IMR-90 (cell line): ENCODE data around the gene PAXX. TPM values are rescaled to one million over a fixed set of nuclear protein-coding genes. Genes with fewer than 3 reads are reported as not detected.

ENCODE experiments used
- ATAC-seq: fragments of 200-7000 bp; cut with Tn5 transposase; 2 replicates; pipeline ENCODE4 v1.9.1; 2020; ENCODE audit warnings: low read depth, mild to moderate bottlenecking, moderate library complexity
- BruUV-seq: library from RNA; stranded (reverse); fragments of 400-500 nt; replicated peaks from 2 replicates; lab custom pipeline; 2021; lab: Mats Ljungman, UMichigan
- CTCF ChIA-PET: fragments of 300-600 bp; formaldehyde crosslinking; extraction: SDS; loops from one replicate; lab custom pipeline; 2021; ENCODE audit warnings: antibody characterized with exemption; lab: Yijun Ruan, JAX
- POLR2A ChIA-PET: fragments of 300-600 bp; sonication (Branson Sonifier 250); formaldehyde crosslinking; loops from one replicate; lab custom pipeline; 2022; ENCODE audit warnings: antibody characterized with exemption; ENCODE audit not compliant: unreplicated experiment; lab: Charles Lee
- DNase-seq: peaks from one replicate; pipeline ENCODE4 v3.0.0; 2013
- H2AFZ ChIP-seq: replicated peaks from 2 replicates; pipeline ENCODE3; 2013; ENCODE audit warnings: low read length, mild to moderate bottlenecking; ENCODE audit not compliant: poor library complexity
- H2AK5ac ChIP-seq: 2 replicates; pipeline ENCODE4 v1.6.1; 2013; ENCODE audit warnings: low read depth, low read length, inconsistent platforms
- H2AK9ac ChIP-seq: replicated peaks from 2 replicates; pipeline ENCODE3; 2013; ENCODE audit warnings: mild to moderate bottlenecking, low read depth, low read length, moderate library complexity; ENCODE audit not compliant: poor library complexity
- H2BK120ac ChIP-seq: 2 replicates; pipeline ENCODE4 v1.6.1; 2013; ENCODE audit warnings: low read depth, low read length, inconsistent platforms
- H2BK15ac ChIP-seq: 3 replicates; pipeline ENCODE4 v1.6.1; 2013; ENCODE audit warnings: low read depth, low read length, inconsistent platforms
- H2BK20ac ChIP-seq: 2 replicates; pipeline ENCODE4 v1.6.1; 2013; ENCODE audit warnings: low read depth, mild to moderate bottlenecking, inconsistent platforms, low read length, moderate library complexity
- H2BK5ac ChIP-seq: 2 replicates; pipeline ENCODE4 v1.6.1; 2013; ENCODE audit warnings: mild to moderate bottlenecking, low read depth, low read length, inconsistent platforms; ENCODE audit not compliant: poor library complexity, severe bottlenecking
- H3K14ac ChIP-seq: replicated peaks from 2 replicates; pipeline ENCODE4 v1.6.1; 2013; ENCODE audit warnings: low read depth, low read length, inconsistent platforms
- H3K18ac ChIP-seq: 2 replicates; pipeline ENCODE4 v1.6.1; 2013; ENCODE audit warnings: low read depth, low read length, control low read depth
- H3K23ac ChIP-seq: 2 replicates; pipeline ENCODE4 v1.6.1; 2013; ENCODE audit warnings: low read depth, low read length, inconsistent platforms
- H3K27ac ChIP-seq: 2 replicates; pipeline ENCODE4 v1.5.1; 2013; ENCODE audit warnings: mild to moderate bottlenecking, control low read depth, low read length; ENCODE audit not compliant: insufficient read depth
- H3K27me3 ChIP-seq: 2 replicates; pipeline ENCODE4 v1.6.1; 2013; ENCODE audit warnings: low read length; ENCODE audit not compliant: control insufficient read depth, insufficient read depth
- H3K36me3 ChIP-seq: 2 replicates; pipeline ENCODE4 v1.6.1; 2013; ENCODE audit warnings: low read length, mixed read lengths; ENCODE audit not compliant: control insufficient read depth, insufficient read depth
- H3K4ac ChIP-seq: 2 replicates; pipeline ENCODE4 v1.6.1; 2013; ENCODE audit warnings: low read depth, low read length, inconsistent platforms
- H3K4me1 ChIP-seq: 2 replicates; pipeline ENCODE4 v1.6.1; 2013; ENCODE audit warnings: low read length, mixed read lengths; ENCODE audit not compliant: control insufficient read depth, insufficient read depth
- H3K4me2 ChIP-seq: 2 replicates; pipeline ENCODE4 v1.6.1; 2013; ENCODE audit warnings: low read depth, mild to moderate bottlenecking, control low read depth, low read length, moderate library complexity
- H3K4me3 ChIP-seq: 2 replicates; pipeline ENCODE4 v1.5.1; 2013; ENCODE audit warnings: low read depth, mild to moderate bottlenecking, control low read depth, low read length, moderate library complexity; ENCODE audit not compliant: insufficient read depth
- H3K56ac ChIP-seq: 2 replicates; pipeline ENCODE4 v1.6.1; 2013; ENCODE audit warnings: low read length, inconsistent platforms; ENCODE audit not compliant: insufficient read depth; ENCODE audit errors: extremely low read depth
- H3K79me1 ChIP-seq, 2 experiments: 2 replicates each; pipeline ENCODE4 v1.6.1; 2013; ENCODE audit warnings: low read length in 2 of 2, inconsistent platforms in 1 of 2, low read depth in 1 of 2
- H3K9ac ChIP-seq: 2 replicates; pipeline ENCODE4 v1.6.1; 2013; ENCODE audit warnings: low read depth, low read length, control low read depth
- H3K9me1 ChIP-seq: 2 replicates; pipeline ENCODE4 v1.6.1; 2013; ENCODE audit warnings: low read length, inconsistent platforms; ENCODE audit not compliant: insufficient read depth
- H3K9me3 ChIP-seq: 2 replicates; pipeline ENCODE4 v1.6.1; 2013; ENCODE audit warnings: low read length; ENCODE audit not compliant: control insufficient read depth, insufficient read depth
- H4K20me1 ChIP-seq: 2 replicates; pipeline ENCODE4 v1.6.1; 2013; ENCODE audit warnings: low read length, inconsistent platforms; ENCODE audit not compliant: insufficient read depth
- H4K5ac ChIP-seq: 2 replicates; pipeline ENCODE4 v1.6.1; 2013; ENCODE audit warnings: mild to moderate bottlenecking, low read depth, low read length, control low read depth
- H4K8ac ChIP-seq, 2 experiments: 2 replicates each; pipeline ENCODE4 v1.6.1; 2013; ENCODE audit warnings: low read depth in 2 of 2, low read length in 2 of 2, control low read depth in 1 of 2, inconsistent platforms in 1 of 2
- H4K91ac ChIP-seq: 2 replicates; pipeline ENCODE4 v1.6.1; 2013; ENCODE audit warnings: low read depth, low read length, inconsistent platforms; ENCODE audit not compliant: insufficient read depth
- BHLHE40 ChIP-seq: fragments of 150-350 bp; IDR thresholded peaks from 2 replicates; pipeline ENCODE4 v1.6.1; 2016; ENCODE audit warnings: mild to moderate bottlenecking, low read depth, low read length
- FOS ChIP-seq: fragments of 150-350 bp; IDR thresholded peaks from 2 replicates; pipeline ENCODE4 v1.6.1; 2016; ENCODE audit warnings: low read depth, low read length
- MAFK ChIP-seq: IDR thresholded peaks from 2 replicates; pipeline ENCODE4 v1.6.1; 2012; ENCODE audit warnings: low read depth, low read length, improper control_type of control experiment
- NFE2L2 ChIP-seq: fragments of 150-350 bp; IDR thresholded peaks from 2 replicates; pipeline ENCODE4 v1.6.1; 2016; ENCODE audit warnings: low read depth, mild to moderate bottlenecking, low read length
- POLR2A ChIP-seq: IDR thresholded peaks from 2 replicates; pipeline ENCODE4 v1.6.1; 2012; ENCODE audit warnings: mild to moderate bottlenecking, low read depth, low read length
- RAD21 ChIP-seq: IDR thresholded peaks from 2 replicates; pipeline ENCODE4 v1.6.1; 2012; ENCODE audit warnings: low read length, improper control_type of control experiment
- RFX5 ChIP-seq: IDR thresholded peaks from 2 replicates; pipeline ENCODE4 v1.8.0; 2012; ENCODE audit warnings: low read depth, mild to moderate bottlenecking, low read length, moderate library complexity
- SMC3 ChIP-seq: fragments of 150-350 bp; IDR thresholded peaks from 2 replicates; pipeline ENCODE4 v1.6.1; 2016; ENCODE audit warnings: low read depth, mild to moderate bottlenecking, antibody characterized with exemption, low read length, moderate library complexity
- WGBS, 2 experiments: methylation state at CpG; one replicate each; pipeline versions ENCODE4 v1.1.5 to v1.1.7; 2013; ENCODE audit warnings: missing lambda C conversion rate in 2 of 2; ENCODE audit not compliant: insufficient read length in 1 of 2; ENCODE audit errors: extremely low coverage in 2 of 2; 5-methylcytosine and 5-hydroxymethylcytosine counted together
- dilution Hi-C: fragments of 300-500 bp; cut with HindIII; formaldehyde crosslinking; loops from one replicate; pipeline ENCODE4 v1.14.3; 2018; ENCODE audit warnings: low sequenced_read_pairs; ENCODE audit not compliant: unreplicated experiment
- in situ Hi-C: fragments of 300-500 bp; cut with MboI; formaldehyde crosslinking; loops from 3 replicates; pipeline ENCODE4 v1.14.3; 2019; ENCODE audit warnings: low sequenced_read_pairs, inconsistent platforms, mixed read lengths
- intact Hi-C: fragments of 100-400 bp; cut with micrococcal nuclease; formaldehyde crosslinking; loops from 2 replicates; pipeline ENCODE4 v1.10.0; 2022
- polyA plus RNA-seq, 3 experiments: library from polyadenylated mRNA; depleted of rRNA; stranded (reverse); fragments of >200 nt; gene quantifications; 2 replicates each; pipeline ENCODE4 v1.2.3, GENCODE V29; 2012; ENCODE audit warnings: low replicate concordance in 1 of 3
- total RNA-seq: library from RNA; depleted of rRNA; stranded (reverse); fragments of >200 nt; gene quantifications from 2 replicates; pipeline ENCODE4 v1.2.3, GENCODE V29; 2012
- TF ChIP-seq, protein P1 (sequence below): fragments of 150-350 bp; IDR thresholded peaks from 2 replicates; pipeline ENCODE4 v1.6.1; 2016; ENCODE audit warnings: low read depth, mild to moderate bottlenecking, low read length, moderate library complexity, borderline replicate concordance
- TF ChIP-seq, protein P2 (sequence below): conservative IDR thresholded peaks from 2 replicates; pipeline ENCODE4 v1.5.1; 2012; ENCODE audit warnings: mild to moderate bottlenecking, low read depth, low read length, improper control_type of control experiment
- TF ChIP-seq, protein P3 (sequence below): fragments of 150-350 bp; IDR thresholded peaks from 2 replicates; pipeline ENCODE4 v1.6.1; 2017; ENCODE audit warnings: mild to moderate bottlenecking, antibody characterized with exemption, low read length, low read depth

The PAXX gene
- total and polyA plus RNA-seq, 2 of the 4 experiments (the other 2 are of a cell fraction) = 5.7 to 24.6 TPM

DNA sequence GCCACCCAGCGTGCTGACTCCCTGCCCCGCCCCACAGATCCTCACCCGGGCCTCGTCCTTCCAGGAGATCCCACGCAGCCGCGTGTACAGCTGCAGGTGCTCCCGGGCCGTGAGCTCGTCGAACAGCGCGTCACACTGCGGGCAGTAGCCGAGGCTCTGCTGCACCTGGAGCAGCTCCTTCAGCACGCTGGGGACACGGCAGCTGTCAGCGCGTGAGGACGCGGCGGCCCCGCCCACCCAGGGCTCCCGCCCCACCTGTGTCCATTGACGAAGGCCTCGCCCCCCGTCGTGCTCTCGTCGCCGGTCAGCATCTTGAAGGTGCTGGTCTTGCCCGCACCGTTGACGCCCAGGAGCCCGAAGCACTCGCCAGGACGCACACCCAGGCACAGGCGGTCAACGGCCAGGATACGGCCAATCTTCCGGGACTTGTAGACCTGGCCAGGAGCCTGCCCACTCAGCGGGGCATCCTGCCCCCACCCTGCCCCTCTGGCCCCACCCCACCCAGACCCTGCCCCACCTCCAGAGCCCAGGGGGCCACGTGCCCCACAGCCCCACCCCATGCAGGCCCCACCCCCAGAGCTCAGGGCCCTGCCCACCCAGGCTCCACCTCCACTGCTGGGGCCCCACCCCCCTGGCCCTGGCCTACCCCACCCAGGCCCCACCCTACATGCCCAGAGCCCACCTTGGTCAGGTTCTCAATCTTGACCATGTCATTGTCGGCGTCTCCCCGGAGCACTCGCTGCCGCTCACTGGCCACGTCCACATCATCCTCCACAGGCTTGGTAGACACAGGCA is 17.9 kb downstream of the PAXX start (continued):
- TF ChIP-seq, protein P1, sequence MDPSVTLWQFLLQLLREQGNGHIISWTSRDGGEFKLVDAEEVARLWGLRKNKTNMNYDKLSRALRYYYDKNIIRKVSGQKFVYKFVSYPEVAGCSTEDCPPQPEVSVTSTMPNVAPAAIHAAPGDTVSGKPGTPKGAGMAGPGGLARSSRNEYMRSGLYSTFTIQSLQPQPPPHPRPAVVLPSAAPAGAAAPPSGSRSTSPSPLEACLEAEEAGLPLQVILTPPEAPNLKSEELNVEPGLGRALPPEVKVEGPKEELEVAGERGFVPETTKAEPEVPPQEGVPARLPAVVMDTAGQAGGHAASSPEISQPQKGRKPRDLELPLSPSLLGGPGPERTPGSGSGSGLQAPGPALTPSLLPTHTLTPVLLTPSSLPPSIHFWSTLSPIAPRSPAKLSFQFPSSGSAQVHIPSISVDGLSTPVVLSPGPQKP = no peak

DNA sequence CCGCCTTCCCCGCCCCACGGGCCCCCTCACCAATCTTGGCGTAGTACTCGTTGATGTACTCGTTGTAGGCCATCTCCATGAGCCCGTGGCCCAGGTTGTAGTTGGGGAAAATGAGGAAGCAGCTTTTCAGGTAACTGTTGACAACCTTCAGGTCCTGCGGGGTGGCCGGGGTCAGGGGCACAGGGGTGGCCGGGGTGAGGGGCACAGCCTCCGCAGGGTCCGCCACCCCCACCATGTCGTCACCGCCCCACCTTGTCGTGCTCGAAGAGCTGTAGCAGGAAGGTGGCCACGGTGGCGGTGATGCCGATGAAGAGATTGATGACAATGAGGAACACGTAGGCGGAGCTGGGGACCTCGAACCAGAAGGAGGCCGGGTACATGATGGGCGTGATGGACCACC is 18.9 kb downstream of the PAXX start:
- no peak overlapping the region for H3K14ac ChIP-seq
- 97% methylated on average over 16 of the region's 24 CpGs; no CpG with 5 or more reads in 1 of the 2 experiments for WGBS, 2 experiments

More for the DNA sequence above, 18.9 kb downstream of the PAXX start:
- in situ Hi-C loops = no loop called here
- no peak overlapping the region for H4K5ac ChIP-seq
- intact Hi-C loops = no loop called here
- H3K4ac ChIP-seq = no peak overlapping the region
- no peak overlapping the region for H3K4me2 ChIP-seq
- no peak overlapping the region for H3K18ac ChIP-seq
- BruUV-seq = no TSS peak
- DNase-seq = no peak
- no peak overlapping the region for H2BK120ac ChIP-seq
- H4K91ac ChIP-seq = no peak overlapping the region
- peaks cover 8% of the 10 kb centered on the region for H4K20me1 ChIP-seq
- H2BK15ac ChIP-seq = no peak overlapping the region
- POLR2A ChIA-PET = no interaction called here
- H2AK5ac ChIP-seq = no peak overlapping the region
- no peak overlapping the region for H4K8ac ChIP-seq
- H3K9me3 ChIP-seq = no peaks in the 10 kb centered on the region
- ATAC-seq = no peak
- H3K27ac ChIP-seq = no peak overlapping the region
- H3K79me1 ChIP-seq = no peaks in the 10 kb centered on the region
- H2AFZ ChIP-seq = no peak overlapping the region
- H3K23ac ChIP-seq = no peak overlapping the region
- no peak overlapping the region for H2BK5ac ChIP-seq
- dilution Hi-C loops = no loop called here
- TF ChIP-seq POLR2A (no peak), RFX5 (no peak), SMC3 (no peak), RAD21 (no peak), NFE2L2 (no peak), BHLHE40 (no peak), FOS (no peak), MAFK (no peak)
- TF ChIP-seq, protein P2, sequence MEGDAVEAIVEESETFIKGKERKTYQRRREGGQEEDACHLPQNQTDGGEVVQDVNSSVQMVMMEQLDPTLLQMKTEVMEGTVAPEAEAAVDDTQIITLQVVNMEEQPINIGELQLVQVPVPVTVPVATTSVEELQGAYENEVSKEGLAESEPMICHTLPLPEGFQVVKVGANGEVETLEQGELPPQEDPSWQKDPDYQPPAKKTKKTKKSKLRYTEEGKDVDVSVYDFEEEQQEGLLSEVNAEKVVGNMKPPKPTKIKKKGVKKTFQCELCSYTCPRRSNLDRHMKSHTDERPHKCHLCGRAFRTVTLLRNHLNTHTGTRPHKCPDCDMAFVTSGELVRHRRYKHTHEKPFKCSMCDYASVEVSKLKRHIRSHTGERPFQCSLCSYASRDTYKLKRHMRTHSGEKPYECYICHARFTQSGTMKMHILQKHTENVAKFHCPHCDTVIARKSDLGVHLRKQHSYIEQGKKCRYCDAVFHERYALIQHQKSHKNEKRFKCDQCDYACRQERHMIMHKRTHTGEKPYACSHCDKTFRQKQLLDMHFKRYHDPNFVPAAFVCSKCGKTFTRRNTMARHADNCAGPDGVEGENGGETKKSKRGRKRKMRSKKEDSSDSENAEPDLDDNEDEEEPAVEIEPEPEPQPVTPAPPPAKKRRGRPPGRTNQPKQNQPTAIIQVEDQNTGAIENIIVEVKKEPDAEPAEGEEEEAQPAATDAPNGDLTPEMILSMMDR = no peak
- TF ChIP-seq, protein P3, sequence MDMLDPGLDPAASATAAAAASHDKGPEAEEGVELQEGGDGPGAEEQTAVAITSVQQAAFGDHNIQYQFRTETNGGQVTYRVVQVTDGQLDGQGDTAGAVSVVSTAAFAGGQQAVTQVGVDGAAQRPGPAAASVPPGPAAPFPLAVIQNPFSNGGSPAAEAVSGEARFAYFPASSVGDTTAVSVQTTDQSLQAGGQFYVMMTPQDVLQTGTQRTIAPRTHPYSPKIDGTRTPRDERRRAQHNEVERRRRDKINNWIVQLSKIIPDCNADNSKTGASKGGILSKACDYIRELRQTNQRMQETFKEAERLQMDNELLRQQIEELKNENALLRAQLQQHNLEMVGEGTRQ = no peak
- H2AK9ac ChIP-seq = no peak overlapping the region
- H3K9me1 ChIP-seq = peaks cover 5% of the 10 kb centered on the region; the same call in 1 of the 2 replicates
- H3K36me3 ChIP-seq = peaks cover 37% of the 10 kb centered on the region
- no peak overlapping the region for H3K9ac ChIP-seq
- no peak overlapping the region for H2BK20ac ChIP-seq
- no peak overlapping the region for H3K4me3 ChIP-seq
- H3K56ac ChIP-seq = no peak overlapping the region
- CTCF ChIA-PET = no interaction called here
- peaks cover 11% of the 10 kb centered on the region for H3K4me1 ChIP-seq
- H3K27me3 ChIP-seq = no peaks in the 10 kb centered on the region
